ENCODE measurements around the gene KIF15.
"Not testable (repeated sequence)": the region's sequence is repeated elsewhere in the genome, so short reads cannot be mapped to it uniquely, and the experiment has no call there.

The KIF15 gene

GRCh38 chr3:44842376-44842775, 80.8 kb downstream of the KIF15 start:
- TF ChIP-seq CTCF (IDR thresholded peaks at IDR 0.05) = no peak
- Histone ChIP-seq H3K4me3 (no peak overlapping the region), H3K27ac (no peak overlapping the region)
- DNase-seq (ENCODE audit: low spot score) = no peak

DNA sequence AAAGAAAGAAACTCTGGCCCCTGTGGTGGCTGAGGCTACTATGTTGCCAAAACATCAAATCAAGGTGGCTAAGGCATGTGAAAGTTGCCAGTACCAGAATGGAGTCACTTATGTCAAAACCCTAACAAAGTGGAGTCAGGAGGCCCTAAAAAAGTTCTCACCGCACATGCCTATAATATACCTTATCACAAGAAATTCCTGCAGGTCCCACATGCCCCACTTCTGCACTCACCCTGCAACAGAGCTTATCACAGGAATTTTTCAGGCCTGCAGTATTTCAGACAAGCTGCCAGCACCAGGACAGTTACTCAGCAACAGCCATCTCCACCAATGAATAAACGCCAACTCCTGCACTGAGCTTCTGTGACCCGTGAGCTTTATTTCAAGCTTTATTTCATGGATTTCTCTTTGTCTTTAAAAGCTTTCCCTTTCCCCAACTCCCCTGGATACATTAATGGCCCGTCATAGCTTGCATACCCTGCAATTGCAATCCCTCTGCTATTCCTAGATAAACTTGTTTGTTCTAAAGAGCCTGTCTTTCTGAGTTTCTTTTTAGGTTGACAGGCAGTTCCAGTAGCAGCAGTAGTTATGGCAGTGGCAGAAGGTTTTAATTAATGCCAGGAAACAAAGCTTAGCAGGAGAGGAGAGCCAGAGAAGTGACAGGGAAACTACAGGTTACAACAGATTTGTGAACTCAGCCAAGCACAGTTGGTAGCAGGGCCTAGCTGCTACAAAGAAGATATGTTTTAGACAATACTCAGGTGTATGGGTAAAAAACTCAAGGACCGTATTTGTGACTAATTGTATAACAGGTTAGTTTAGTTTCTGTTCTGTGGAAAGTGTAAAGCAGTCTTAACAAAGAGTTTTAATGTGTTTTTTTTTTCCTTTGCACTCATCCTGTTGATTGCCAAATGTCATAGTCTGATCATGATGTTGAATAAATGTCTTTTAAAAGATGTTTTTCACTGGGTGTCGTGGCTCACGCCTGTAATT, 84.2 kb downstream of the KIF15 start:
- peak overlapping the region in 1 of 2 donors; percentile 58 for H3K27ac ChIP-seq
- no peak overlapping the region for H3K4me3 ChIP-seq
- TF ChIP-seq CTCF (IDR thresholded peaks at IDR 0.05) = no peak
- DNase-seq (ENCODE audit: low spot score) = no peak

GRCh38 chr3:44848634-44849033, 87.0 kb downstream of the KIF15 start:
- no peak overlapping the region for H3K4me3 ChIP-seq
- DNase-seq (ENCODE audit: low spot score) = no peak
- no peak overlapping the region for H3K27ac ChIP-seq
- no peak for TF ChIP-seq CTCF (IDR thresholded peaks at IDR 0.05)

- H3K4me3 ChIP-seq; DNase-seq (ENCODE audit: low spot score); H3K27ac ChIP-seq: not testable (repeated sequence)
Observed at GRCh38 chr3:44856663-44857062, 95.1 kb downstream of the KIF15 start.

- H3K4me3 ChIP-seq = no peak overlapping the region
Observed at GRCh38 chr3:44860117-44860516, 98.5 kb downstream of the KIF15 start.

DNA sequence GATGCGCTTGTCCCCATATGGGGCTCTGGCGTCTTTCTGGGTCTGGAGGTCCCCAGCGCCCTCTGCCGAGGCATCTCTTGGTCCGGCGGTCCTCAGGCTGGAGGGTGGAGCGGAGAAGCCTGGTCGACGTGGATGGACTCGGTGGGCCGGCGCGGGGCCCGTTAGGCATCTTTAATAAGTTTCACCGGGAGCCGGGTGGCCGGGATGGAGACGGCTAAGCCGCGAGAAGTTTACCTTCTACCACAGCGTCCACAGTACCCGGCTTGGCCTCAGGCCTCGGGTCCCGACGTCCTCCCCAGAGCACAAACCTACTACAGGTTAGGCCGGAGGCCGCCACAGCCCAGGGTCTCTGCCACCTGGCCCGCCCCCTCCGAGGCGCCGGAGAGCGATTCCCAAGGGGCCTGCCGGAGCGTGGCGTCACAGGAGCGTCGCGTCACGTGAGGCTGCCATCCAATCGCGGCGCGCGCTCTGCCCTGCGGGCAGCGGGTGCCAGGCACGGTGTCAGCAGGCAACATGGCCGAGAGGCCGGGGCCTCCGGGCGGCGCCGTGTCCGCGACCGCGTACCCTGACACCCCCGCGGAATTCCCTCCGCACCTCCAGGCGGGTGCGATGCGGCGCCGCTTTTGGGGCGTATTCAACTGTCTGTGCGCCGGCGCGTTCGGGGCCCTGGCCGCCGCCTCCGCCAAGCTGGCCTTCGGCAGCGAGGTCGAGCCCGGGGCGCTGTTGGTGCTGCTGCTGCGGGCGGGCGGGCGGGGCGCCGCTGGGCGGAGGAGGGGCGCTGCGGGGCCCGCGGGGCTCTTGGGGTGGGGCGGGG, 100.0 kb downstream of the KIF15 start, which contains the start of gene TMEM42:
Gene TMEM42, plus strand, starts transcription at position 501 of the 814 bp plus-strand sequence. Its CDS starts 13 bp downstream, at position 514.
- no peak for TF ChIP-seq CTCF (IDR thresholded peaks at IDR 0.05)
- Histone ChIP-seq H3K27ac (peak within 1 kb of the TSS; percentile 89 to 92), H3K4me3 (peak within 1 kb of the TSS; percentile 81)
- peak; percentile 92 for DNase-seq (ENCODE audit: low spot score)

More at GRCh38 chr3:44860117-44860516, 98.5 kb downstream of the KIF15 start:
- no peak for DNase-seq (ENCODE audit: low spot score)
- TF ChIP-seq CTCF (IDR thresholded peaks at IDR 0.05) = no peak
- H3K27ac ChIP-seq = no peak overlapping the region

DNA sequence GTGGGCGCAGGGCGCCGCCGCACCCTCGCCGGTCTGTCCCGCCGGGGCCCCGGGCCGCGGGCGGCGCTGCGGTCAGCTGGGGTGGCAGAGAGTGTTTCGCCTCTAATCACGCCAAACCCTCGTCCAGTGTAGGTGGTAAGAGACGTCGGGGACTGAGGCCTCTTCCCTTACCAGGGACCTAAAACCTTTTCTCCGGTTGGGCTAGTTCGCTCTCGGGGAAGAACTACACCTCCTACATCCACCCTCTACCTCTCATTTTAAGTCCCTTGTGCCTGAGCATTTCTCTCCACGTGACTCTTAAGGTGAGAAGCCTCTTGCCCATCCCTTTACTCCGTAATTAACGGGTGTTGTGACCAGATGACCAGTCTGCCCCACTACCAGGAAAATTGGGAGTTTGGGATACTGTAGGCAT, 100.6 kb downstream of the KIF15 start:
- DNase-seq (ENCODE audit: low spot score) = no peak
- Histone ChIP-seq H3K27ac (peak overlapping the region; percentile 89 to 92), H3K4me3 (peak overlapping the region; percentile 81)
- no peak for TF ChIP-seq CTCF (IDR thresholded peaks at IDR 0.05)
